GM18951 (cell line): ENCODE measurements around the gene FERD3L.

Experiments used
- POLR2A ChIP-seq: IDR thresholded peaks from 4 replicates; pipeline ENCODE4 v1.6.1; 2011; ENCODE audit warnings: mild to moderate bottlenecking; ENCODE audit not compliant: insufficient read length, insufficient read depth; ENCODE audit errors: extremely low read depth
- in situ Hi-C: fragments of 300-500 bp; cut with MboI; formaldehyde crosslinking; loops from one replicate; pipeline ENCODE4 v1.12.0; 2022; ENCODE audit warnings: low sequenced_read_pairs, mixed read lengths, inconsistent platforms; ENCODE audit not compliant: unreplicated experiment

FERD3L gene

GRCh38 chr7:19112274-19113001, 32.8 kb downstream of the FERD3L start:
- in situ Hi-C loops, result loop anchor here (25.0 kb wide), 1 partner anchor 550 kb away; no protein-coding TSS in a partner anchor

DNA sequence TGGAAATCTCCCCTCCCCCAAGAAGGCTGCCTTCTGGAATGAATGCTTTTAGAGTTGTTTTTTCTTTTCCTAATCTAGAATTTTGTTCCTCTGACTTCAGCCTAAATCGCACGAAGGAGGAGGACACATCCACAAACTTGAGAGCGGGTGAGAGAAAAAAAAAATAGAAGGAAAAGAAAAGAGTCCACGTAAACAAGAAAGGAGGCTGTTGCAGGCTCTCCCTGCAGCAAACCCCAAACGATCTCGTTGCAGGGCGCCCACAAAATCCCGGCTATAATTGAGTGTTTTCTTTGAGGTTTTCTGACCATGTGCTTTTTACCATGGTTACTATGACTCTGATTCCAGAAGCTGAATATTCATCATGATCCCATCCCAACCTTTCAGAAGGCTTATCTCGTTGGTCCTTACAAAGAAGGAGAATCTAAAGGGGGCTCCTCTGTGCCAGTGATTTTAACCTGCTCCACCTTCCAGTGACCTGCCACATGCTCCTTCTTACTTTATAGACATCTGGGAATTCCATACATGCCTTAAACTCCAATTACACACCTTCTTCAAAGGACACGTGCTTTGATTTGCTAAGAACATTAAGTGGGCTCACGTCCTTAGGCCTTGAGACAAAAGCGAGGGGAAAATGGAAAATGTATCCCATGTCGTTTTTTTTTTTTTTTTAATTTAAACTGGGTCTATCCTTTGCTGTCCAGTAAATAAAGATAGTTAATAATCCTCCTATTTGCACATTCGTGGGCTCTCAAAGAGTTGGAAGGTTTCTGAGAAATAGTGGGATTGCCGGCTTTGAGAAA, 33.5 kb downstream of the FERD3L start:
- TF ChIP-seq POLR2A, result no peak
- in situ Hi-C loops, result loop anchor here (25.0 kb wide), 1 partner anchor 551 kb away; no protein-coding TSS in a partner anchor

More at GRCh38 chr7:19112274-19113001, 32.8 kb downstream of the FERD3L start:
- no peak for TF ChIP-seq POLR2A

GRCh38 chr7:19110776-19111175, 34.4 kb downstream of the FERD3L start:
- in situ Hi-C loops, result loop anchor here (25.0 kb wide), 1 partner anchor 552 kb away; no protein-coding TSS in a partner anchor
- TF ChIP-seq POLR2A, result no peak

GRCh38 chr7:19110026-19110730, 35.0 kb downstream of the FERD3L start:
- no peak for TF ChIP-seq POLR2A
- in situ Hi-C loops, result loop anchor here (25.0 kb wide), 1 partner anchor 552 kb away; no protein-coding TSS in a partner anchor

DNA sequence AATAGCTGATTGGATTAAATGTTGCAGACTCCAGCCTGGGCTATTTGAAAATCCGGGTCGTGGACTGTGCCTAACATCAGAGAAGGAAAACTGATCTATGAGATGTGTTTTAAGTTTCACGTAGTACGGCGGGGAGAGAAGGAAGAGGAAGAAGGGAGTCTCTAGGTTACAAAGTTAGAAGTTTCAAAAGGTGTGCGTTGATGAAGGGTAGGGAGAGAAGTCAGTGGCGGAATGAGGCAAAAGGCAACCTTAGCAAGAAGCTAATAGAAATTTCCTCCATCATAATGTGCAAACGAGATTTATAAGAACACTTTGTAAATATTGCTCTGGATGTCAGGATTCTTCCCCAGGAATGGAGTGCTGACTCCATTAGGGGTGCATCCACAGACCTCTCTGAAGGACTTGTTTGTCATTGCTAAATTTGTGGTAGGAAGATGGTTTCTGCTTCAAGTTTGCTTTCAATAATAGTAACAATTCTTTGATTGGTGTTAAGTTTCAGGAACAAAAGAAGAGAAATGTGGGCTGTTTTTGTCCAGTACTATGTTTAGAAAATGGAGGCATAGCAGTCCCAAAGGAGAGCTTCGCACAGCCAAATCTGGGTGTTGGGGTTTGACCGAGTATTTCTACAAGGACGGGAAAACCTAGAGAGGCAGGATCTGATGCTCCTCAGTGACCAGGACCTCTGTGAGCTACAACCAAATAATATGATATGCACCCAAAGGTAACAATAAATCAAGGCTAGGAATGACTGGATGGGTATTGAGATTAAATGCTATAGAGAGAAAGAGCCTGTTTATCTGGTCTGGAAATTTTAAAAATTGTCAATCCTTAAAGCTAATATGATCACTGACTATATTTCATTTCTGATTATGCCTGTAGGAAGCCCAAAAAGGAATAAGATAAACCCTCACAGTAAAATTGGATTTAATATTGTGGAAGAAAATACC, 35.9 kb downstream of the FERD3L start:
- no peak for TF ChIP-seq POLR2A
- in situ Hi-C loops, result loop anchor here (25.0 kb wide), 1 partner anchor 553 kb away; no protein-coding TSS in a partner anchor

- in situ Hi-C loops, result loop anchor here (25.0 kb wide), 1 partner anchor 555 kb away; no protein-coding TSS in a partner anchor
- no peak for TF ChIP-seq POLR2A
These were observed 37.7 kb downstream of the FERD3L start for GRCh38 chr7:19107356-19108146.

DNA sequence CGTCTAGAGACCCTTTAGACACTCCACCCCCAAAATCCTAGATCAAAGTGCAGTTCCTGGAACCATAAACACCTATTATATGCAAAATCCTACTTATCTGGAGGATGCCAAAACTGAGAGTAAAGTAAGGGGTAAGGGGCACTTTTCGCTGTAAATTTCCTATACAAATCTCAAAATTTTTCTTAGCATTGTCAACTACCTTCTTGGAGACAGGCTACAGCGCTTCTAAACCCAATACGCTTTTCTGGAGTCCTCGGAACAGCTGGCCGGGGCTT, 38.2 kb downstream of the FERD3L start:
- in situ Hi-C loops, result loop anchor here (25.0 kb wide), 1 partner anchor 555 kb away; no protein-coding TSS in a partner anchor
- TF ChIP-seq POLR2A, result no peak

DNA sequence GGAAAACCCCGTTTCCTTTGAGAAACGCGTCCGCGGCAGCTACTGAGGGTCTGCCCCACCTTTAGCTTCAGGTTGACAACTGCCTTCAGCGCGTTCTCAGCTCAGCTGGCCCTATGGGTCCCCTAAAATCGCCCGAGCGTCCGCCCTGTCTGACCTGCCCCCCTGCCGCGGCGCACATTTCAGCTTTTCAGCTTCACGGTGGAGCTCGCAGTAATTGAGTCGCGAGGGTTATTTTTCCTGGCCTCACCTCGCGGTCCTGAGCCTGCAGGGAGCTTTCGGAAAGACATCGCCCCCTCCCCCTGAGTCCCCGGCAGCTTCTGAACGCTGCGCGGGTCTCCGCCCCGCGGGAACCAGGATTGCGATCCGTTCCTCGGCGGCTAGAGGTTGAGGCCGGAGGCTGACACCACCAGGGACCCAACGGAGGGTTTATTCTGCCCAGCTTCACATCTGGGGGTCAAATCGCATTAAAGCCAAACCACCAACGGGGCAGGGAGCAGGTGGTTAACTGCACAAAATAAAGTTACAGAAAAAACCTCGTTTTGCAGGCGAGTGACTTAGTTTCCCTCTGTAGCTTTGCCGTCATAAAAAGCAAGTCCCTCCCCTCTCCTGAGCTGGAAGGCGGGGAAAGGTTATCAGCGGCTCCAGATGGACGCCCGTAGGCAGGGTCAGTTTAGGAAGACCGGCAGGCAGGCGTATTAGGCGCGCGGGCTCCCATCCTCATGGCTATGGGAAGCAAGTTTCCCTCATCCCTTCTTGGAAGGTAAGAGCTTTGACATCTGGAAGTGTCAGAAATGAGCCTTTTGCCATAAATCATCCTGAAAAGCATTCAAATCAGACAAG, 38.8 kb downstream of the FERD3L start:
- no peak for TF ChIP-seq POLR2A

GRCh38 chr7:19105546-19105945, 39.7 kb downstream of the FERD3L start:
- in situ Hi-C loops, result loop anchor here (25.0 kb wide), 1 partner anchor 557 kb away; no protein-coding TSS in a partner anchor
- no peak for TF ChIP-seq POLR2A

More for the DNA sequence above, 38.8 kb downstream of the FERD3L start:
- in situ Hi-C loops, result loop anchor here (25.0 kb wide), 1 partner anchor 556 kb away; no protein-coding TSS in a partner anchor

DNA sequence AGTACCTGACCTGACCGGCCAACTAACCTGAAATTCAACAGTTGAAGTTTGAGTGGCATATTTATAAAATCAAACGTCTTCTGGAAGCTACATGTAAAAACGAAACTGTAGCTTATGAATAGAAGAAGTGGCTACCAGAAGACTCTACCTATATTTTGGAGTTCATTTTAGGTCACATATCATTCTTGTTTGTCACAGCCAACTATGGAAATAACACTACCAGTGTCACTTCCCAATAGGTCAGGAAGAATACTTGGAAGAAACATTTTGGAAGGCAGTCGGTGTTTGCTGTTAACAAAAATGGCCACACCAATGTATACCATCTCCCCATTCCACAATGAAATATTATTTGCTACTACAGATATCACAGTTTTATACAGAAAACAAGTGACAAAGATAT, 40.4 kb downstream of the FERD3L start:
- no peak for TF ChIP-seq POLR2A

More for the DNA sequence above, 40.4 kb downstream of the FERD3L start:
- in situ Hi-C loops, result loop anchor here (25.0 kb wide), 1 partner anchor 557 kb away; no protein-coding TSS in a partner anchor
